ENCODE results near the gene CGAS. TPM values are rescaled to one million over a fixed set of nuclear protein-coding genes. Genes with fewer than 3 reads are reported as not detected.
A peak's percentile ranks its signal among the peaks of the same experiment; 100 is the strongest.
"Not testable (repeated sequence)": the region's sequence is repeated elsewhere in the genome, so short reads cannot be mapped to it uniquely, and the experiment has no call there.

The CGAS gene
- total RNA-seq: 8.4 TPM

DNA sequence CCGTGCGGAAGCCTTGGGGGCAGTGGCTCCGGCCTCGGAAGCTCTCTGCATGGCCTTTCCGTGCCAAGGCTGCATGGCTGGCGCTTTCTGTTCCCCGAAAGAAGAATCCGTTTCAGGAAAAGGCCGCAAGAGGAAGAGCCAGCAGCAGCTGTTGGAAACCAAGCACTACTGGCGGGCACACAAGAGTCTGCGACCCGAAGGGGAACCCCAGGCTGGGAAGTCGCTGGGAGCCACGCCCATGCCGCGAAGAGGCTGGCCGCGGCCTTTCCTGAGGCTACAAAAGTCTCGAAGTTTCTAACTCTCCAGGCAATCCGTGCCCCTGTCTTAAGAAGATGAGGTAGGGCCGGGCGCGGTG lies at the start of gene CGAS:
TSS of gene CGAS (minus strand) at position 191 of the 355 bp plus-strand sequence. CDS start at position 75, 116 bp downstream.
- DNase-seq: peak; percentile 92

DNA sequence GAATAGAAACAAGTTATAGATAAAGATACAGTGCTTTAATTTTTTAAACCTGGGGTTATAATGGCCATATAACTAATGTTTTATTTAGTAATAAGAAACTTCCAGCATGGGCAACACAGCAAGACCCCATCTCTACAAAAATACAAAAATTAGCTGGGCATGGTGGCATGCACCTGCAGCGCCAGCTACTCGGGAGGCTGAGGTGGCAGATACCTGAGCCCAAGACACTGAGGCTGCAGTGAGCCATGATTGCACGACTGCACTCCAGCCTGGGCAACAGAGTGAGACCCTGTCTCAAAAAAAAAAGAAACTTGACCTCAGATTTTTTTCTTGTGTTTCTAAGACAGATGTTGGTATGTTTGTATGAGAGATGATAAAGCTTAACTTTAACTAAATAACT lies 45.8 kb upstream of the CGAS start:
- no peak for DNase-seq

- no peak for DNase-seq
These were observed 39.3 kb upstream of the CGAS start for GRCh38 chr6:73491377-73491776.

DNA sequence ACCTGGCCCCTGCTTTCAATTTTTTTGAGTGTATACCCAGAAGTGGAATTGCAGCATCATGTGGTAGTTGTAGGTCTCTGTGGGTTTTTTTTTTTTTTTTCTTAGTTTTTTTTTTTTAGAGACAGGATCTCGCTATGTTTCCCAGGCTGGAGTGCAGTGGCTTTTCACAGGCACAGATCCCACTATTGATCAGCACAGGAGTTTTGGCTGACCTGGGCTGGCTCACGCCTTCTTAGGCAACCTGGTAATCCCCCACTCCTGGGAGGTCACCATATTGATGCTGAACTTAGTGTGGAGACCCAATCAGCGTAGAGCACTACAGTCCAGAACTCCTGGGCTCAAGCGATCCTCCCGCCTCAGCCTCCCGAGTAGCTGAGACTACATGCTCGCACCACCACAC lies 35.4 kb upstream of the CGAS start:
- DNase-seq: no peak

DNA sequence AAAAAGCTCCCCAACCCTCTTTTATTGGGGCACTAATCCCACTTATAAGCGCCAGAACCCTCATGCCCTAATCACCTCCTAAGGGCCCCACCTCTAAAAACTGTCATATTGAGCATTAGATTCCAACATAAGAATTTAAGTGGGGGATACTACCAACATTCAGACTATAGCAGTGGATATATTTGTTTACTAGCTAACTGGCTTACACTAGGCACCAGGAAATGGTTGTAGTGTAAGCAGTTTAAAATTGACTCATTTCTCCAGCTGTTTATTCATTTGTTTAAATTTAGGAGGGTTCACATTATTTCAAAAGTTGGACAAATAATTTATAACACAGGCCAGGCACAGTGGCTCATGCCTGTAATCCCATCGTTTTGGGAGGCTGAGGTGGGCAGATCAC lies 32.3 kb upstream of the CGAS start:
- DNase-seq: no peak

- DNase-seq: no peak
These were observed 29.9 kb upstream of the CGAS start for GRCh38 chr6:73481969-73482368.

DNA sequence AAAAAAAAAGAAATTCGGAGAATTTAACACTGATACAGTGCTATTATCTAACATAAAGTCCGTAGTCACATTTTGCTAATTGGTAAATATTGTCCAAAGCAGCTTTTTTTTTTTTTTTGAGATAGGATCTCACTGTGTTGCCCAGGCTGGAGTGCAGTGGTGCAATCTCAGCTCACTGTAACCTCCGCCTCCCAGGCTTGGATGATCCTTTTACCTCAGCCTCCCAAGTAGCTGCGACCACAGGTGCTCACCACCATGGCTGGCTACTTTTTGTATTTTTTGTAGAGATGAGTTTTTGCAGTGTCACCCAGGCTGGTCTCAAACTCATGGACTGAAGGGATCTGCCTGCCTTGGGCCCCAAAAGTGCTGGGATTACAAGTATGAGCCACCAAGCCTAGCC lies 25.3 kb upstream of the CGAS start:
- no peak for DNase-seq

DNA sequence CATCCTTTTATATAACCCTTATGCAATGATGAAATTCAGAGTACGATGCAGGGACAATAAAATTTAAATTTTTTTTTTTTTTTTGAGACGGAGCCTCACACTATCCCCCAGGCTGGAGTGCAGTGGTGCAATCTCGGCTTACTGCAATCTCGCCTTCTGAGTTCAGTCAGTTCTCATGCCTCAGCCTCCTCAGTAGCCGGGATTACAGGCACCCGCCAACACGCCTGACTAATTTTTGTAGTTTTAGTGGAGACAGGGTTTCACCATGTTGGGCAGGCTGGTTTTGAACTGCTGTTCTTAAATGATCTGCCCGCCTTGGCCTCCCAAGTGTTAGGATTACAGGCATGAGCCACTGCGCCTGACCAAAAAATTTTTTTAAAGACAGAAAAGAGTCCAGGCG lies 24.6 kb upstream of the CGAS start:
- DNase-seq: no peak

DNA sequence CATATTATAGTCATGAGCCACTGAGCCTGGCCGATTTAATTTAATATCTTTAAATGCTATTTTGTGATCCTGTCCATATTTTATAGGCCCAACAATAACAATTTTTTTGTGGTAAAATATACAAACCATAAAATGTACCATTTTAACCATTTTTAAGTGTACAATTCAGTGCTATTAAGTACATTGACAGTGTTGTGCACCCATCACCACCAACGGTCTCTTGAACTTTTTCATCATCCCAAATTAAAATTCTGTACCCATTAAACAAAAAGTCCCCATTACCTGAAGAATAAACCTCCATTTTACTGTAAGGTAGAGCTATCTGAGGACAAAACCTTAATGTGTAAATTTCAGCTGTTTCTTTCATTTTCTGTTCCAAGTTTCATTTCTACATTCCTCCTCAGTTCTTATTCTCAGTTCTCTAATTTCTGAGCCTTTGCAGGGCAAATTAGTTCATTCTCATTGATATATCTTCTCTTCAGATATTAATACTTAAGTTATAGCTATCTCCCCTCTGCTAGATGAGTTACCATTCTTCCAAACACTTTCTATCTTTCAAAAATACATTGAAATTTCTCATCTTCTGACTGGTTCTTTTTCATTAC lies 19.7 kb upstream of the CGAS start:
- DNase-seq: no peak

DNA sequence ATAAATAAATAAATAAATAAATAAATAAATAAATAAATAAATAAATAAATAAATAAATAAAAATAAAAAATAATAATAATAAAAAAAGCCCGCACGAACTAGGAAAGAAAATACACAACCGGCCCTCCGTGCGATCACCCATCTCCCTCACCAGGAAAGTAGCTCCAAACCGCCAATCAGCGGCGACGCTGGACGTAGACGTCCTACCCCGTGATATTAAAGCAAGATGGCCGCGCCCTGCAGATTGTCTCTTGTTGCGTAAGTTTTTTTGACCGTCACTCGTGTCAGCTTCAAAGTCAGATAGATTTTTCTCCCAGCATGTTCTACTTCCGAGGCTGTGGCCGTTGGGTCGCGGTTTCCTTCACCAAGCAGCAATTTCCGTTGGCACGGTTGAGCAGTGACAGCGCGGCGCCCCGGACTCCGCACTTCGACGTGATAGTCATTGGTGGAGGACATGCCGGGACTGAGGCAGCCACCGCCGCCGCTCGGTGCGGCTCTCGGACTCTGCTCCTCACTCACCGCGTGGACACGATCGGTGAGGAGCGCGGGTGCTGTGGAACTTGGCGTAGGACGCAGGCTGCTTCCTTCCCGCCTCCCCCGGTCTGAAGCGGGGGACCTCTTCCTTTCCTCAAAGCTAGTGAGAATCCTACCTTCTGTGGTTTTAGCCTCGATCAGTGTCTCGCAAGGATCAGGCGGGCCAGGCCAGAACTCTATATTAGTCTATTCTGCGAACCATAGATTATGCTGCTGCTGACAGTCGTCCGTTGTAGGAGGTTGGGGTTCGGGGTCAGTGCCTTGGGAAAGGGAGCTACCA lies 9.6 kb upstream of the CGAS start, which contains the start of gene MTO1:
TSS of gene MTO1 (plus strand) at position 201 of the 814 bp plus-strand sequence. CDS start at position 319, 118 bp downstream.
- DNase-seq: peak; percentile 95

- DNase-seq: no peak
These were observed 8.0 kb upstream of the CGAS start for GRCh38 chr6:73460056-73460455.

GRCh38 chr6:73459474-73459873 lies 7.4 kb upstream of the CGAS start:
- DNase-seq: not testable (repeated sequence)

DNA sequence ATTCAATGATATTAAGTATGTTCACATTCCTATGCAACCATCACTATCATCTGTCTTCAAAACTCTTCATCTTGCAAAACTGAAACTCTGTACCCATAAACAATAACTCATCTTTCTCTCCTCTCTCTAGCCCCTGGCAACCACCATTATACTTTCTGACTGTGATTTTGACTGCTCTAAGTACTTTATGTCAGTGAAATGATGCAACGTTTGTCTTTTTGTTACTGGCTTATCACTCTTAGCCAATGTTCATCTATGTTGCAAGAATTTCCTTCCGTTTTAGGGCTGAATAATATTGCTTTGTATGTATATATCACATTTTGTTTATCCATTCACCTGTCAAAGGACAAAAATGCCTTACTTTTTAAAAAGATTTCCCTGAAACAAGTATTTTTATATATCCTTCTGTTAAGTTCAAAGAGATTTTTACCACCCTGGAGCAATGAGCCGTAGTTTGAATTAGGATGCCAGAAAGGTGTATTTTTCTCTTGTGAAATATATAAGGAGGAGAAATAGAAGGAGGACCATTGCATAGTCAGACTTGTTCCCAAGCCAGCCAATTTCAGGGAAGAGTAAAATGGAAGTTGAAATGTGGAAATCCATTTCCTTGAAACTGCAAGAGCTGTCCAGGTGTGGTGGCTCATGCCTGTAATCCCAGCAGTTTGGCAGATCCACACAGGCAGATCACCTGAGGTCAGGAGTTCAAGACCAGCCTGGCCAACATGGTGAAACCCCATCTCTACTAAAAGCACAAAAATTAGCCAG lies 4.0 kb upstream of the CGAS start:
- no peak for DNase-seq

- DNase-seq: peak; percentile 66
These were observed 632 bp downstream of the CGAS start for GRCh38 chr6:73451223-73452106.

DNA sequence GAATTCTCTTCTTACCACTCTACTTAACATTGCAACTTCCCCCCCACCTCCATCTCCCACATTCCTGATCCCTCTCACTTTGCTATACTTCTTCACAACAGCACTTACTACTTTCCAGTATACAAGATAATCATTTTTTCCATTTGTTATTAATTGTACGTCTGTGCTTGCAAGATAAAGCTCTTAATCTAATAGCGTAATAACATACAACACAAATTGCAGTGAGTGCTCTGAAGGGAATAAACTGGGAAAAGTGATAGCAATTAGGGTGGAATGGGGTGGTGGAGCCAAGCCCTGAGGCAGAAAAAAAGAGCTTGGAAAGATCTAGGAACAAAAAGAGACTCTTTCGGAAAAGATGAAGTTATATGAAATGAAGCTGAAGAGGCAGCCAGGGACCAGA lies 8.5 kb downstream of the CGAS start:
- DNase-seq: no peak

- DNase-seq: no peak
These were observed 16.9 kb downstream of the CGAS start for GRCh38 chr6:73435236-73435635.

DNA sequence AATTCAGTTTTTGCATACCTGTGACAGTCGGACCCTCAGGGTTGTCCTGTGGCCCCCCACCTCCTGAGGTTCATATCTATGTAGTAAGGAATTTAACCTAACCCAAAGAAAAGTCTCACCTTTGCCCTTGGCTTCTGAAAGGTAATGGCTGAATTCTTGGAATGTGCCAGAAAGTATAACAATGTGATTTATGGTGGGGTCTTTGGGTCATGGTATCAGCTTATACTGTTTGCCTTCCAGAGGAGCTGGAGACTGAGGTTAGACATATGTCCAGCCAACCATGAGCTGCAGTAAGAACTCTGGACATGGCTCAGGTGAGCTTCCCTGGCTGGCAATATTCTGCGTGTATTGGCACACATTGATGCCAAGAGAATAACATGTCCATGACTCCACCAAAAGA lies 30.6 kb downstream of the CGAS start:
- DNase-seq: no peak

GRCh38 chr6:73418081-73418741 lies 33.9 kb downstream of the CGAS start:
- no peak for DNase-seq

- DNase-seq: no peak
These were observed 39.0 kb downstream of the CGAS start for GRCh38 chr6:73413102-73413501.

DNA sequence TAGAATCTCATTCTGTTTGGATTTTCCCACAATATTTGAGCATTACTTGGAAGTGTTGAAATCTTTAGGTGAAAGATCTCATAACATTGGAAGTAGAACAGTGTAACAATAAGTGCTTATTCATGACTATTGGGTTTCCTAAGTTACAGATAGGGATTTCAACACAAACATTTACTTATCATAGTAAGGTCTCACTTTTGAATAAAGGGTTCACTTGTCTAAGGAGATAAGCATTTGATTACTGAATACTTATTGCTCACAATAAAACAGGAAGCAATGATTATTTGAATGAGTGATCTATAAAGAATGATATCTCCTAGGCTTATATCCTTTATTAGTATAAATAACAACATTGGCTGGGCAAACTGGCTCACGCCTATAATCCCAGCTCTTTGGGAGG lies 42.7 kb downstream of the CGAS start:
- DNase-seq: no peak

GRCh38 chr6:73400656-73401055 lies 51.4 kb downstream of the CGAS start:
- DNase-seq: no peak

- DNase-seq: no peak
These were observed 56.2 kb downstream of the CGAS start for GRCh38 chr6:73395875-73396274.

Measured in tongue (tissue), 2 donors.